ENCODE measurements around the gene LRRC43.

GRCh38 chr12:122152754-122153153 lies 30.2 kb upstream of the LRRC43 start:
- no peak for TF ChIP-seq POLR2A (IDR thresholded peaks at IDR 0.05; ENCODE audit: low read depth, low read length)
- no peak for TF ChIP-seq POLR2AphosphoS5 (IDR thresholded peaks at IDR 0.05; ENCODE audit: low read depth, low read length)
- no peak for TF ChIP-seq TAF1 (IDR thresholded peaks at IDR 0.05; ENCODE audit: borderline replicate concordance, low read depth, low read length)

Data from GM12892 (cell line).